H9 (cell line): Measurements from ENCODE around the gene C10orf120. TPM values are rescaled to one million over a fixed set of nuclear protein-coding genes. Genes with fewer than 3 reads are reported as not detected.

ENCODE experiments used
- DNase-seq: peaks from one replicate; pipeline ENCODE4 v3.0.0-alpha.2; 2017
- H2AFZ ChIP-seq: one replicate; pipeline ENCODE4 v1.6.1; 2013; ENCODE audit warnings: mild to moderate bottlenecking, low read length, control low read depth, moderate library complexity
- H2AK5ac ChIP-seq: 2 replicates; pipeline ENCODE4 v1.6.1; 2013; ENCODE audit warnings: low read length, control low read depth, mixed read lengths; ENCODE audit not compliant: insufficient read length
- H2BK120ac ChIP-seq: one replicate; pipeline ENCODE4 v1.6.1; 2013; ENCODE audit warnings: low read depth, mild to moderate bottlenecking, low read length, control low read depth, inconsistent platforms; ENCODE audit not compliant: poor library complexity, severe bottlenecking
- H2BK12ac ChIP-seq: 2 replicates; pipeline ENCODE4 v1.6.1; 2013; ENCODE audit warnings: low read length, control low read depth, mixed read lengths, low read depth; ENCODE audit not compliant: insufficient read length
- H2BK15ac ChIP-seq: 2 replicates; pipeline ENCODE4 v1.6.1; 2013; ENCODE audit warnings: low read depth, low read length, control low read depth
- H2BK20ac ChIP-seq: one replicate; pipeline ENCODE4 v1.6.1; 2013; ENCODE audit warnings: low read depth, mild to moderate bottlenecking, low read length, control low read depth, inconsistent platforms; ENCODE audit not compliant: poor library complexity, severe bottlenecking
- H2BK5ac ChIP-seq: 2 replicates; pipeline ENCODE4 v1.6.1; 2013; ENCODE audit warnings: low read length, control low read depth, mixed read lengths; ENCODE audit not compliant: insufficient read length
- H3K14ac ChIP-seq: 2 replicates; pipeline ENCODE4 v1.6.1; 2013; ENCODE audit warnings: low read length, control low read depth; ENCODE audit not compliant: insufficient read depth
- H3K18ac ChIP-seq: 2 replicates; pipeline ENCODE4 v1.6.1; 2013; ENCODE audit warnings: low read depth, mild to moderate bottlenecking, mixed read lengths, low read length, control low read depth; ENCODE audit not compliant: insufficient read length
- H3K23ac ChIP-seq: 2 replicates; pipeline ENCODE4 v1.6.1; 2013; ENCODE audit warnings: low read length, control low read depth, mixed read lengths, low read depth; ENCODE audit not compliant: insufficient read length
- H3K23me2 ChIP-seq: 2 replicates; pipeline ENCODE4 v1.6.1; 2013; ENCODE audit warnings: low read depth, mild to moderate bottlenecking, mixed read lengths, low read length, control low read depth; ENCODE audit not compliant: insufficient read length, poor library complexity, severe bottlenecking
- H3K27ac ChIP-seq: 2 replicates; pipeline ENCODE4 v1.5.1; 2013; ENCODE audit warnings: low read length, control low read depth, mixed read lengths, low read depth; ENCODE audit not compliant: insufficient read length
- H3K27me3 ChIP-seq: 2 replicates; pipeline ENCODE4 v1.6.1; 2013; ENCODE audit warnings: low read length, control low read depth, inconsistent platforms; ENCODE audit not compliant: insufficient read depth
- H3K4ac ChIP-seq: 2 replicates; pipeline ENCODE4 v1.6.1; 2013; ENCODE audit warnings: low read depth, mild to moderate bottlenecking, control low read depth, inconsistent platforms, low read length, moderate library complexity
- H3K4me1 ChIP-seq: 2 replicates; pipeline ENCODE4 v1.6.1; 2013; ENCODE audit warnings: low read length, control low read depth, inconsistent platforms; ENCODE audit not compliant: insufficient read depth
- H3K4me2 ChIP-seq: 2 replicates; pipeline ENCODE4 v1.6.1; 2013; ENCODE audit warnings: low read length, control low read depth, mixed read lengths; ENCODE audit not compliant: insufficient read length, insufficient read depth
- H3K56ac ChIP-seq: 2 replicates; pipeline ENCODE4 v1.6.1; 2013; ENCODE audit warnings: low read depth, mild to moderate bottlenecking, mixed read lengths, low read length, control low read depth; ENCODE audit not compliant: insufficient read length
- H3K79me1 ChIP-seq: 2 replicates; pipeline ENCODE4 v1.6.1; 2013; ENCODE audit warnings: low read depth, mild to moderate bottlenecking, moderate library complexity, low read length, control low read depth, inconsistent platforms; ENCODE audit not compliant: insufficient read depth, poor library complexity, severe bottlenecking
- H3K79me2 ChIP-seq: 2 replicates; pipeline ENCODE4 v1.6.1; 2013; ENCODE audit warnings: low read length, control low read depth, inconsistent platforms; ENCODE audit not compliant: insufficient read depth
- H3K9ac ChIP-seq: 2 replicates; pipeline ENCODE4 v1.6.1; 2013; ENCODE audit warnings: low read length, control low read depth, mixed read lengths; ENCODE audit not compliant: insufficient read length; ENCODE audit errors: extremely low read depth
- H3K9me3 ChIP-seq: one replicate; pipeline ENCODE4 v1.6.1; 2013; ENCODE audit warnings: low read depth, low read length, inconsistent platforms; ENCODE audit not compliant: control insufficient read depth
- H3T11ph ChIP-seq: one replicate; pipeline ENCODE4 v1.6.1; 2013; ENCODE audit warnings: mild to moderate bottlenecking, low read length, control low read depth, inconsistent platforms
- H4K20me1 ChIP-seq: one replicate; pipeline ENCODE4 v1.6.1; 2013; ENCODE audit not compliant: control insufficient read depth, insufficient read length, insufficient read depth
- H4K5ac ChIP-seq: 2 replicates; pipeline ENCODE4 v1.6.1; 2013; ENCODE audit warnings: low read depth, mild to moderate bottlenecking, mixed read lengths, low read length, control low read depth; ENCODE audit not compliant: insufficient read length
- H4K8ac ChIP-seq: replicated peaks from 2 replicates; pipeline ENCODE4 v1.6.1; 2013; ENCODE audit warnings: low read length, control low read depth, mixed read lengths, low read depth; ENCODE audit not compliant: insufficient read length
- H4K91ac ChIP-seq: 2 replicates; pipeline ENCODE4 v1.6.1; 2013; ENCODE audit warnings: low read depth, mild to moderate bottlenecking, moderate library complexity, mixed read lengths, low read length, control low read depth; ENCODE audit not compliant: insufficient read length
- H3K27ac Mint-ChIP-seq, 3 experiments: 2 replicates in 2 of 3; 3 replicates in 1 of 3; pipeline ENCODE4 v1.8.0; 2020 to 2021; ENCODE audit warnings: mixed read lengths in 3 of 3, mild to moderate bottlenecking in 1 of 3, moderate library complexity in 1 of 3
- H3K27me3 Mint-ChIP-seq: 2 replicates; pipeline ENCODE4 v1.8.0; 2021; ENCODE audit warnings: low read depth, mild to moderate bottlenecking, moderate library complexity, mixed read lengths
- H3K36me3 Mint-ChIP-seq, 3 experiments: 2 replicates in 2 of 3; 3 replicates in 1 of 3; pipeline ENCODE4 v1.8.0; 2020 to 2021; ENCODE audit warnings: low read depth in 3 of 3, mixed read lengths in 3 of 3; ENCODE audit not compliant: insufficient read depth in 1 of 3
- H3K4me1 Mint-ChIP-seq, 2 experiments: 2 replicates each; pipeline ENCODE4 v1.8.0; 2020; ENCODE audit warnings: mixed read lengths in 2 of 2
- H3K4me3 Mint-ChIP-seq, 2 experiments: 2 replicates in 1 of 2; 3 replicates in 1 of 2; pipeline ENCODE4 v1.8.0; 2020 to 2021; ENCODE audit warnings: mild to moderate bottlenecking in 2 of 2, mixed read lengths in 2 of 2, moderate library complexity in 1 of 2
- H3K9me3 Mint-ChIP-seq, 2 experiments: 2 replicates in 1 of 2; 3 replicates in 1 of 2; pipeline ENCODE4 v1.8.0; 2020; ENCODE audit warnings: mild to moderate bottlenecking in 2 of 2, mixed read lengths in 2 of 2, moderate library complexity in 1 of 2
- CTCF ChIP-seq: fragments of 200-600 bp; sonication (generic); conservative IDR thresholded peaks from 3 replicates; pipeline ENCODE4 v1.8.0; 2021; ENCODE audit warnings: antibody characterized with exemption, mild to moderate bottlenecking
- WGBS: extraction: QIAGEN DNeasy Blood & Tissue Kit; methylation state at CpG from one replicate; pipeline ENCODE4 v1.1.7; 2013; ENCODE audit warnings: missing lambda C conversion rate, low lambda C conversion rate, mixed read lengths; ENCODE audit not compliant: insufficient read length; ENCODE audit errors: extremely low coverage; 5-methylcytosine and 5-hydroxymethylcytosine counted together
- total RNA-seq: library from RNA; stranded (reverse); gene quantifications from 2 replicates; pipeline ENCODE4 v1.2.1, GENCODE V29; 2021

The C10orf120 gene
- total RNA-seq, 1 experiment from 2014 or later, result not detected

GRCh38 chr10:122650331-122650730 is 49.3 kb downstream of the C10orf120 start:
- Mint-ChIP-seq H3K36me3 (no peaks in the 10 kb centered on the region), H3K27me3 (peaks cover 6% of the 10 kb centered on the region), H3K27ac (no peak overlapping the region), H3K4me1 (peaks cover 0 to 3% of the 10 kb centered on the region in 2 experiments; a peak in 2 of 4 replicates), H3K4me3 (no peak overlapping the region), H3K9me3 (no peaks in the 10 kb centered on the region; a peak in 1 of 5 replicates)
- Histone ChIP-seq H2BK12ac (no peak overlapping the region), H3K23me2 (no peaks in the 10 kb centered on the region), H2BK15ac (no peak overlapping the region), H3K14ac (no peak overlapping the region), H3K4me2 (no peak overlapping the region), H2AK5ac (no peak overlapping the region), H3K27me3 (no peaks in the 10 kb centered on the region), H3K23ac (no peak overlapping the region), H4K91ac (no peak overlapping the region), H2AFZ (no peak overlapping the region), H3K27ac (no peak overlapping the region), H3K9me3 (no peaks in the 10 kb centered on the region), H2BK5ac (no peak overlapping the region), H3K9ac (no peak overlapping the region), H3T11ph (no peak overlapping the region), H4K20me1 (no peaks in the 10 kb centered on the region), H3K18ac (no peak overlapping the region), H3K79me1 (no peaks in the 10 kb centered on the region), H2BK120ac (no peak overlapping the region), H3K4me1 (no peaks in the 10 kb centered on the region), H3K79me2 (no peaks in the 10 kb centered on the region), H4K5ac (no peak overlapping the region), H3K4ac (no peak overlapping the region), H4K8ac (no peak overlapping the region), H2BK20ac (no peak overlapping the region), H3K56ac (no peak overlapping the region)
- TF ChIP-seq CTCF, result no peak
- DNase-seq, result no peak
- WGBS, result no CpG with 5 or more reads among the region's 2 CpGs
